Lung (tissue), 12 donors: ENCODE results near the gene PSMA8. TPM values are rescaled to one million over a fixed set of nuclear protein-coding genes. Genes with fewer than 3 reads are reported as not detected.

Experiments used
- ATAC-seq: fragments of 200-7000 bp; cut with Tn5 transposase; one replicate; pipeline ENCODE4 v1.9.1; 2020; ENCODE audit warnings: moderate number of reproducible peaks; ENCODE audit not compliant: insufficient read depth, low FRiP score
- DNase-seq, 3 donors: peaks; one replicate each; pipeline ENCODE4 v3.0.0-alpha.2; 2013 to 2017
- H3K27ac ChIP-seq, 2 donors: one replicate each; pipeline ENCODE4 v1.5.1; 2013; ENCODE audit warnings: mild to moderate bottlenecking in 2 of 2, moderate library complexity in 2 of 2, control low read depth in 1 of 2, inconsistent platforms in 1 of 2, low read depth in 1 of 2, low read length in 1 of 2
- H3K27me3 ChIP-seq, 3 donors: one replicate each; pipeline ENCODE4 v1.5.1; 2013; ENCODE audit warnings: low read length in 2 of 3; ENCODE audit not compliant: control insufficient read depth in 3 of 3, insufficient read depth in 3 of 3
- H3K36me3 ChIP-seq, 4 donors: one replicate each; pipeline ENCODE4 v1.5.1; 2013; ENCODE audit warnings: low read length in 4 of 4, mild to moderate bottlenecking in 1 of 4, moderate library complexity in 1 of 4; ENCODE audit not compliant: control insufficient read depth in 4 of 4, insufficient read depth in 4 of 4
- H3K4me1 ChIP-seq, 5 donors: one replicate each; pipeline ENCODE4 v1.5.1; 2013; ENCODE audit warnings: low read length in 5 of 5, mild to moderate bottlenecking in 2 of 5, moderate library complexity in 1 of 5; ENCODE audit not compliant: control insufficient read depth in 5 of 5, insufficient read depth in 5 of 5
- H3K4me3 ChIP-seq: one replicate; pipeline ENCODE4 v1.5.1; 2013; ENCODE audit warnings: mild to moderate bottlenecking, control low read depth, moderate library complexity
- H3K9ac ChIP-seq, 2 donors: one replicate each; pipeline ENCODE4 v1.5.1; 2013; ENCODE audit warnings: low read length in 2 of 2, control low read depth in 1 of 2; ENCODE audit not compliant: insufficient read depth in 1 of 2
- H3K9me3 ChIP-seq, 4 donors: one replicate each; pipeline ENCODE4 v1.5.1; 2013; ENCODE audit warnings: low read length in 3 of 4, mild to moderate bottlenecking in 1 of 4, moderate library complexity in 1 of 4; ENCODE audit not compliant: control insufficient read depth in 4 of 4, insufficient read depth in 3 of 4
- WGBS, 2 donors: extraction: QIAGEN DNeasy Blood & Tissue Kit; methylation state at CpG; one replicate each; pipeline ENCODE4 v1.1.7; 2013; 5-methylcytosine and 5-hydroxymethylcytosine counted together
- polyA plus RNA-seq, 2 donors: library from polyadenylated mRNA; stranded (reverse); fragments of 200-250 nt; gene quantifications; one replicate each; pipeline ENCODE4 v1.2.1, GENCODE V29; 2013
- total RNA-seq, 2 donors: library from RNA; depleted of rRNA in 1 of 2; stranded (reverse); fragments of >200 nt in 1 of 2; gene quantifications; one replicate each; pipeline ENCODE4 v1.2.1, GENCODE V29; 2014 to 2021
- TF ChIP-seq, protein P1 (sequence below): IDR thresholded peaks from 2 replicates; pipeline ENCODE4 v1.5.1; 2012; ENCODE audit warnings: mild to moderate bottlenecking; ENCODE audit errors: control extremely low read depth, extremely low read depth
- donor health status: control.
- donor health status: control.
- donor health status: Bipolar disorder and iron deficiency.
- donor health status: healthy.
- donor health status: DM: yes; HTN: yes; CAD: no.

PSMA8 gene
- total and polyA plus RNA-seq, 4 donors: 0.07 TPM; not detected in 3

DNA sequence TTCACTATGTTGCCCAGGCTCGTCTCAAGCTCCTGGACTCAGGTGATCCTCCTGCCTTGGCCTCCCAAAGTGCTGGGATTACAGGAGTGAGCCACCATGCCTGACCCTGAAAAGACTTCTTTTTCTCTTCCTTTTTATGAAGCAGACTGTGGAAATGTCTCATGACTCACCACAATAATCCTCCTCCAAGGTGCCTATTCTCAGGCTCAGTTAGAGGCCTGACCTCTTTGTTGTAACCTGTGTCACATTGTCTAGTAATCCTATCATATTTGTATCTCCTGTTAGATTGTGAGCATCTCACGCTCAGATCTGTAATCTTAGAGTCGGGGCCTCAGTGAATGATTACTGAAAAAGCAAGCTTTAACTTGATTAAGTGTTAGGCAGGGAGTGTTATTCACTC, 74.3 kb downstream of the PSMA8 start:
- Histone ChIP-seq H3K36me3 (no peaks in the 10 kb centered on the region), H3K27ac (no peak overlapping the region), H3K4me1 (peaks cover 0 to 6% (median 0%) of the 10 kb centered on the region in 5 donors), H3K4me3 (no peak overlapping the region), H3K27me3 (peaks cover 0 to 3% (median 0%) of the 10 kb centered on the region in 3 donors), H3K9ac (no peak overlapping the region), H3K9me3 (no peaks in the 10 kb centered on the region)
- TF ChIP-seq, protein P1, sequence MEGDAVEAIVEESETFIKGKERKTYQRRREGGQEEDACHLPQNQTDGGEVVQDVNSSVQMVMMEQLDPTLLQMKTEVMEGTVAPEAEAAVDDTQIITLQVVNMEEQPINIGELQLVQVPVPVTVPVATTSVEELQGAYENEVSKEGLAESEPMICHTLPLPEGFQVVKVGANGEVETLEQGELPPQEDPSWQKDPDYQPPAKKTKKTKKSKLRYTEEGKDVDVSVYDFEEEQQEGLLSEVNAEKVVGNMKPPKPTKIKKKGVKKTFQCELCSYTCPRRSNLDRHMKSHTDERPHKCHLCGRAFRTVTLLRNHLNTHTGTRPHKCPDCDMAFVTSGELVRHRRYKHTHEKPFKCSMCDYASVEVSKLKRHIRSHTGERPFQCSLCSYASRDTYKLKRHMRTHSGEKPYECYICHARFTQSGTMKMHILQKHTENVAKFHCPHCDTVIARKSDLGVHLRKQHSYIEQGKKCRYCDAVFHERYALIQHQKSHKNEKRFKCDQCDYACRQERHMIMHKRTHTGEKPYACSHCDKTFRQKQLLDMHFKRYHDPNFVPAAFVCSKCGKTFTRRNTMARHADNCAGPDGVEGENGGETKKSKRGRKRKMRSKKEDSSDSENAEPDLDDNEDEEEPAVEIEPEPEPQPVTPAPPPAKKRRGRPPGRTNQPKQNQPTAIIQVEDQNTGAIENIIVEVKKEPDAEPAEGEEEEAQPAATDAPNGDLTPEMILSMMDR: no peak
- no peak for ATAC-seq
- 91 to 93% methylated on average over 3 of the region's 3 CpGs for WGBS, 2 donors
- DNase-seq: no peak

DNA sequence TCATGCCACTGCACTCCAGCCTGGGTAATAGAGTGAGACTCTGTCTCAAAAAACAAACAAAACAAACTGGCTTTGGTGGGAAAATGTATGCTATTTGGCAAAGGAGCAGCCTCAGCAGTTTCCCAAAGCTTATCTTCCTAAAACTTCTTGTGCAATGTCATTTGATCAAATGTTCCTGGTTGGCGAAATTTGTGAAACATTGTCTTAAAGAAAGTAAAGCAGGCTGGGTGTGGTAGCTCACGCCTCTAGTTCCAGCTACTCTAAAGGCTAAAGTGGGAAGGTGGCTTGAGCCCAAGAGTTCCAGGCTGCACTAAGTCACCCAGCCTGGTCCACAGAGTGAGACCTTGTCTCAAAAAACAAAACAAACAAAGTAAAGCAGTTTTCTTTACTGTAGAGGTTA, 75.3 kb downstream of the PSMA8 start:
- peak; percentile 41 for ATAC-seq
- TF ChIP-seq, protein P1: no peak
- 59 to 72% methylated on average over 2 of the region's 2 CpGs for WGBS, 2 donors
- Histone ChIP-seq H3K9ac (no peak overlapping the region), H3K9me3 (no peaks in the 10 kb centered on the region), H3K4me1 (peaks cover 0 to 6% (median 0%) of the 10 kb centered on the region in 5 donors), H3K27me3 (peaks cover 0 to 3% (median 0%) of the 10 kb centered on the region in 3 donors), H3K36me3 (no peaks in the 10 kb centered on the region), H3K27ac (no peak overlapping the region), H3K4me3 (no peak overlapping the region)
- DNase-seq: peak in 2 of 3 donors; percentile 31 to 58

DNA sequence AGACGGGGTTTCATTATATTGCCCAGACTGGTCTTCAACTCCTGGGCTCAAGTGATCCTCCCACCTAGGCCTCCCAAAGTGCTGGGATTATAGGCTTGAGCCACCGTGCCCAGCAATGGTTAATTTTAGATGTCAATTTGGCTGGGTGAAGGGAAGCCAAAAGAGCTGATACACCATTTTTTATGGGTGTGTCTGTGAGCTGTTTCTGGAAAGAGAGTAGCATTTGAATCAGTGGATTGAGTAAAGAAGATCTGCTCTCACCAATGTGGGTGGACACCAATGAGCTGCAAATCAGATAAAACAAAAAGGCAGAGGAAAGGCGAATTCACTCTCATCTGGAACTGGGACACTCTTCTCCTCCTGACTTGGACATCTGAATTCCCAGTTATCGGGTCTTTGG, 76.5 kb downstream of the PSMA8 start:
- Histone ChIP-seq H3K9ac (no peak overlapping the region), H3K27ac (no peak overlapping the region), H3K9me3 (no peaks in the 10 kb centered on the region), H3K4me1 (peaks cover 0 to 6% (median 0%) of the 10 kb centered on the region in 5 donors), H3K4me3 (no peak overlapping the region), H3K27me3 (peaks cover 0 to under 1% (median 0%) of the 10 kb centered on the region in 3 donors), H3K36me3 (no peaks in the 10 kb centered on the region)
- no peak for DNase-seq
- 92% methylated on average over 4 of the region's 4 CpGs for WGBS, 2 donors
- TF ChIP-seq, protein P1: no peak
- no peak for ATAC-seq

DNA sequence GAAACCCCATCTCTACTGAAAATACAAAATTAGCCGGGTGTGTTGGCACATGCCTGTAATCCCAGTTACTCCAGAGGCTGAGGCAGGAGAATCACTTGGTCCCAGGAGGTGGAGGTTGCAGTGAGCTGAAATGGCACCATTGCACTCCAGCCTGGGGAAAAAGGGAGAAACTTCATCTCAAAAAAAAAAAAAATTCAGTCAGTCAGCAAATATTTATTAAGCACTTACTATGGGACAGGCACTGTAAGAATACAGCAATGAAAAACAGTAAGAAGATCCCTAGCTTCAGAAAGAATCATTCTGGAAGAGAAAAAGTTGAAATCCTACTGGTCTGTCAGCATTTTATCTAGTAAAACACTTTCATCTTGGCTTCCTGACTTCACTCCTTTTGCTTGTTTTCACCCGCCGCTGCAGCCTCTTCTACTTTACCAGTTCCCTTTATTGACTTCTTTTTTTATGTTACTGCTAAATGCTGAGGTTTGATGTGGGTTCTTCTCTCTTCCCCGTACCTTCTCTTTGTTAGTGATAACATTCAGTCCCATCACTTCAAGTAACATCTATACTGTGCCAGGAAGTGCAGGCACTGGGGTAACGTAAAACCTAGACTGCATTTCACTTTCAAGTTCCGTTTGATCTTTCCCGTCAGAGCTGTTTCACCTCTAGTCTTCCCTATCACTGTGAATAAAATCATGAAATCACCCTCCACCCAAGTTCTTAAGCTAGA, 81.7 kb downstream of the PSMA8 start:
- no peak for DNase-seq

More for the DNA sequence above, 81.7 kb downstream of the PSMA8 start:
- Histone ChIP-seq H3K9me3 (no peaks in the 10 kb centered on the region), H3K27me3 (no peaks in the 10 kb centered on the region), H3K4me3 (no peak overlapping the region), H3K4me1 (no peaks in the 10 kb centered on the region), H3K36me3 (no peaks in the 10 kb centered on the region), H3K9ac (no peak overlapping the region), H3K27ac (no peak overlapping the region)
- no peak for ATAC-seq
- 26 to 47% methylated on average over 7 of the region's 7 CpGs for WGBS, 2 donors
- TF ChIP-seq, protein P1: no peak
